Eye (tissue), 1 donor: Measurements from ENCODE around the gene TANC2.

Experiments
- DNase-seq: peaks from one replicate; pipeline ENCODE4 v3.0.0-alpha.2; 2015

TANC2 gene

GRCh38 chr17:63015824-63016223 is 49.8 kb downstream of the TANC2 start:
- no peak for DNase-seq
